ENCODE measurements around the gene STN1.

STN1 gene

GRCh38 chr10:103928784-103929183, 10.8 kb upstream of the STN1 start:
- no peak for DNase-seq

DNA sequence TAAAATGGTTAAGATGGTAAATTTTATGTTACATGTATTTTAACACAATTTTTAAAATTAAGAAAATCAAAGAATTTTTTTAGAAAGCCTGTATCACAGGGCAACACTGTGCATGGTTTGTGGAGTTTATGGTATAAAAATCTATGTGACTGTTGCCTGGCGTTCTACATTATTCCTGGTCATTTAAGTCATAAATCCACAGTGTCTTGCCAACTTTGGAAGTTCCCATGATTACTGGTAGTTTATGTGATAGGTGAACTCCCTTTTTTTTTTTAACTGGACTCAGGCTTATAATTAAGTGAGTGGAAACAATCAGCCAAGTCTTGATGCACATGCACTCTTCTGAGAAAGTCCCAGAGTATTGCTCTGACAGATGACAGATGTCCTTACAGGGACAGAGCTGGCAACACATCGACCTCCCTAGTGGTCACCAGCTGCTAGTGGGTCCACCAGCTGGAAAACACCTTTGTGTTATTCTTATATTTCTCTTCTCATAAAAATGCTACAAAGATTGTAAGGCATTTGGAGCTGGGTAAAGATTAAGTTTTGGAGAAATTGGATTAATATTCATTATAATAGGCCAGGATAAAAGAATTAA, 8.8 kb upstream of the STN1 start:
- no peak for DNase-seq

GRCh38 chr10:103925591-103925990, 7.6 kb upstream of the STN1 start:
- DNase-seq: no peak

DNA sequence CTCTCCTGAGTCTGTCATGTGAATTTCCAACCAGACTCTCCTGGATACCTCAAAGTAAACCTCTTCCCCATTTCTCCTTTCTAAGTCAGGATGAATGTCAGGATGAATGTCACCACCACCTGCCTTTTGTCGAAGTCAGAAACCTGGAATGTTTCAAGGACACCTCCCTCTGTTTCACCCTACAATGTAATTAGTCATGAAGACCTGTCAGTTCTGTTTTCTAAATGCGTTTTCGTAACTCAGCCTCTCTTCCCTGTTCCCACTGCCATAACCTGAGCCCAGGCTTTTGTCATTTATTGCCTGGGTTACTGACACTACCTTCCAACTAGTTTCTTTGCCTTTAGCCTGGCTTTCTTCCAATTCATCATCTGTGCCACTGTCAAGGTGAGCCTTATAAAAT, 5.5 kb upstream of the STN1 start:
- no peak for DNase-seq

- no peak for DNase-seq
Measured at GRCh38 chr10:103922659-103923058, 4.7 kb upstream of the STN1 start.

DNA sequence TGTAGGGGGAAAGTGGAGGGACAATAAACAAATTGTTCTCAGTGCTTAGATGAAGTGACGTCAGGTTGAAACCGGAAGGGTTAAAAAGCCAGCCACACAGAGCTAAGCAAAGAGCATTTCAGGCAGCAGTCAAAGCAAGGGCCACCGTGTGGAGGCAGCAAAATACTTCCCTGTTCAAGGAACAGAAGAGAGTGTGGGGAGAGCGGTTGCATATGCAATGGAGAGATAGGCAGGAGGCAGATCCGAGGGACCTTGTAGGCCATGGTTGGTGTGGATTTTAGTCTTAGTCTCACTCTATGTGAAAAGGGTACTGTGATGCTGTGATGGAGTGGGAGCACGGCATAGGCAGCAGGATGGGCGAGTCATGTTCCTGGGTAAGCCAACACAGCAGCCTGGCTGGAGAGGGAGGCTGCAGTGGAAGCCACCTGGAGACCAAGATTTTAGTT, 3.8 kb upstream of the STN1 start:
- peak; percentile 18 to 66 for DNase-seq

- DNase-seq: no peak
Measured at GRCh38 chr10:103921248-103921647, 3.3 kb upstream of the STN1 start.

- DNase-seq: no peak
Measured at GRCh38 chr10:103919648-103920025, 1.7 kb upstream of the STN1 start.

GRCh38 chr10:103917302-103918052, 507 bp downstream of the STN1 start:
- DNase-seq: peak in 1 of 2 experiments; percentile 20

DNA sequence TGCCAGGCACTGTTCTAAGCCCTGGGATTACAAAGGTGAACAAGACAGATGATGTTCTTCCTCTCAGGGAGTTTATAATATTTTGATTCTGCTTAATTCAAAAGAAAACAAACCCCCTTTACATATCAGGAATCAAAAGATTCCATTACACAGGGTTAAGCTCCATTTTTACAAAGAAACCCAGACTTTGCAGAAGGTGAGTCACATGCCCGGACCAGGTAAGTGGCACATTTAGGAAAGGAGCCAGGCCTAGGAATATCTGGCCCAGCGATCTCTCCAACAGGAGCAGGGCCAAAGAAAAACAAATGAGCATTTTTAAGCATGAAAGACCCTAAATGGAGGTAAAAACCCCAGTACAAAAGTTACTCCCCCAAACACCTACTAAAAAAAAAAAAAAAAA, 1.1 kb downstream of the STN1 start:
- no peak for DNase-seq

GRCh38 chr10:103916254-103916653, 1.7 kb downstream of the STN1 start:
- no peak for DNase-seq

- DNase-seq: no peak
Measured at GRCh38 chr10:103915796-103916195, 2.2 kb downstream of the STN1 start.

GRCh38 chr10:103912759-103913158, 5.2 kb downstream of the STN1 start:
- DNase-seq: no peak

- DNase-seq: no peak
Measured at GRCh38 chr10:103911021-103911459, 6.9 kb downstream of the STN1 start.

DNA sequence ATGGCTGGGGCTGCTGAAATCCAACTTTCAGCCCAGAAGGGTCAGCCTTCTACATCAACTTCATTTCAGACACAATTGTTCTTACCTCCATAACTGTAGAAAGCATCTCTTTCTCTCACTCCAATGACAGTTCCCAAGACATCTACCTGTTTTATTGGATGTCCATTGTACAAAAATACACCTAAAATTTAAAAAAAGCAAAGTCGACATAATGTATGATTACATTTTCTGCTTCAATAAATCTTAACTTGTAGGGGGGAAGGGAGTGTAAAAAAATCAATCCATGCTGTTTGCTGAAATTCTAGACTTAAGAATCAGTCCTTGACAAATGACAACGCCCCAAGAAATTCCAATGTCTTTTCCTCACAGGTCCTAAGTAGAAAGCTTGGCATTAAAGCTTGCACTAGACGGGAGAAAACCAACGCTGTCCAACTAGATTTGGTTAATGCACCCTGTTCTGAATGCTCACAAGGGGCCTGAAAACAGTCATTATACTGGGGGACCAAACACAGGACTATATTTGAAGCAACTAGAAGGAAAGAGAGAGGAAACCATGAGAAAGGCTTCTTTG, 7.5 kb downstream of the STN1 start:
- DNase-seq: no peak

DNA sequence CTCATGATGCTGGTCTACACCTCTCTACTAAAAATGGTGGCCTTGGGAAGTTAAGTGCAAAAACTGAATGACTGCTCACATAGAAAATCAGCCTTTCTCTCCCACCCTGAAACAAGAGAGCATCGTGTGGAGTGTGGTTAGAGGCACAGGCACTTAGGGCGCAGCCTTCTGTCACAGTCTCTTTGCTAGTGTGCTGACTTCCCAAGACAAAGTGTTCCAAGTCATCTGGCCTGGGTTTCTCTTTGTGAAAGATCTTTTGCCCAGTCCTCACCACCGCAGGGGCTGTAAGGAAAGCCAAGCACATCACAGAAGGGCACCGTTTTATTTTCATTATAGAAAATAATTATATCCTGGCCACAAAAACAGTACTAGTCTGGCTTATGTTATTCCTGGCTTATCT, 12.5 kb downstream of the STN1 start:
- no peak for DNase-seq

DNA sequence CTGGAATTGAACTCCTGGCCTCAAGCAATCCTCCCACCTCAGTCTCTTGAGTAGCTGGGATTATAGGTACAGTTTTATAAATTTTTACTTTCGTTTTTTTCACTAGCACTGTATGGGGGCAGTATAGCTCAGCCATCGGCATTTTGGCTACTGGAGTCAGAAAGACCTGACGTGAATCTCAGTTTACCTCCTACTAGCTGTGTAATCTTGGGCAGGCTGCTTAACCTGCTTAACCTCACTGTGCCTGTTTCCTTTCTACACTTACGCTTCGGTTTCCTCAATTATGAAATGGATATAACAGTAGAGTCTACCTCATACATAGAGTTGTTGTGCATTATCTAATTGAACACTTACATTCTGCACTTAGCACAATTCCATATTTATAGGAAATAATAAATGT, 16.7 kb downstream of the STN1 start:
- DNase-seq: no peak

GRCh38 chr10:103899312-103899711, 18.7 kb downstream of the STN1 start:
- DNase-seq: no peak

- no peak for DNase-seq
Measured at GRCh38 chr10:103897241-103897774, 20.7 kb downstream of the STN1 start.

DNA sequence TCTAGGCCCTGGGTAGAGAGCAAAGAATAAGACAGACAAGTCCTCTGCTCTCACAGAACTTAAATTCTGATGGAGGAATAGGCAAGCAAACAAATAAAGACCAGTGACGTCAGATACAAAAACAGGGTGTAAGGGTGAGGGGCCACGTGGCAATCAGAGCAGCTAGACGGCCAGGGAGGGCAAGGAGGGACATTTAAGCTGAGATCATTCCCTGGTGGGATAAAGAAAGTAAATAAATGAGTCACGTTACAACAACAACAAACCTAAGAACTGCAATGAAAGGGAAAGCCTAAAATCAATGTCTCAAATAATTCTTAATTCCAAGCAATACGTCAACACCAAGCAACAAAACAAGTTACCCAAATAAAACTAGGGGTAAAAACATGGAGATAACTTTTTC, 21.8 kb downstream of the STN1 start:
- no peak for DNase-seq

DNA sequence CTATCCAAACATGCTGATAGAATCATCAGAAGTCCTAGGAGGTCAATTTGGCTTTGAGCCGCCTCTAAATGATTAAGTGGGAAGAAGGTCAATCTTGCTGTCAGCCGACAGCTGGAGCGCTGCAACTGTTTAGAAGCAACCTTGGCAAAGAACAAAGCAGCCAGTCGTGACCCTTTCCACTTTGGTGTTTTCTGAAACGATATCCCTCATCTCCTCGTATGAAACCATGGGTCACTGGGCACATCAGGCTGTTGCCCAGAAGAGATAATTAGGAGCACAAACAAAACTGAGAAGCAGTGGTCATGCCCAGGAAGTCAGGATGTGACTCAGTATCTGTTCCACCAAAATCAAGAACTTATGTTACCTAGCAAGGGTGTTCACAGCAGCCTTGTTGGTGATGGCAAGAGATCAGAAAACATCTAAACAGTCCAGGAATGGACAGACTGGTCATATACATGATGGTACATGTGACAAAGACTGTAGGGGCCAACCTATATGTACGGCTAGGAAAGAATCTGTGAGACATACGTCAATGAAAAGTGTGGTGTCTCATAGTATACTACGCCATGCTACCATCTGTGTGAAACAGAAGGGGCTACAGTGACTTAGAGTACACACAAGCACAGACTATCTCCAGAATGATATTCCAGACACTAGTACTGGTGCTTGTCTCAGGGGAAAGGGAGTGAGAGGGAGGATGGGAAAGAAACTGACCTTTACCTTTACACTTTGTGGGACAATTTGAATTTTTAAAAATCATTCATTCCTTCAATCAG, 22.4 kb downstream of the STN1 start:
- no peak for DNase-seq

DNA sequence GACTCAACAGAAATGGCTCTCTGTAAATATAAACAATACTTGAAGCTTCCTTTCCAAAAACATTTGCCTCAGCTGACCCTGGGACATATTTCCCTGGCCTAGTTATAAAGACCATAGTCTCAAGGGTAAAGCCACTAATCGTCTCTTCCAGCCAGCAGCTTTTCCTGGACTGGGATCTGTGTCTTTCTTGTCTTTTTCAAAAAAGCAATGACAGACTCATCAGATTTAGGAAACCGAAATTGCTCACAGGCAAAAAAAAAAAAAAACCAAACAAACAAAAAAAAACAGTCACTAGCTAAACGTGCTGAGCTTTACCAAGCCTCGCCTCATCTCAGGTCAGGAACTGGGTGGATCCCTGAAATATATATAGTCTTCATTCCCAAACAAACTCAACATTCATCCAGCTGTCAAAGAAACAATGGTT, 23.5 kb downstream of the STN1 start:
- no peak for DNase-seq

DNA sequence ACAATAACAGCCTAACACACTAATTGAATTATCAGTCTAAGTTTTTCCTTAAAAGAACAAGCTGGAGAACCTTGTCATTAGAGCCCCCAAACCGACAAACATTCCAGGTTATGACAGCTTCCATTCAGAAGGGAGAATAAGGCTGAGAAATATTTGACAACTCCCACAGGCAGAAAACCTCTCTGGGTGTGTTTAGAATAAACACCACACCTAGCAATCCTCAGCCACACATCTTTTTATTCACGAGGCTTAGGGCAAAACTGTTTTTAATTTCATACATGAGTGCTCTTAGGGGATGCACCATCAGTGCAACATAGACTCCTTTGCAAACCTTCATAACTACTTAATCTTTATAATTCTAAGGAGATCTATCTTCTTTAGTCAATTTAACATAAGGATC, 24.2 kb downstream of the STN1 start:
- no peak for DNase-seq
